ENCODE data around the gene CELF5. TPM values are rescaled to one million over a fixed set of nuclear protein-coding genes. Genes with fewer than 3 reads are reported as not detected.
"Not testable (repeated sequence)": the region's sequence is repeated elsewhere in the genome, so short reads cannot be mapped to it uniquely, and the experiment has no call there.

CELF5 gene
- polyA plus RNA-seq, 1 donor from 2014 or later: not detected

DNA sequence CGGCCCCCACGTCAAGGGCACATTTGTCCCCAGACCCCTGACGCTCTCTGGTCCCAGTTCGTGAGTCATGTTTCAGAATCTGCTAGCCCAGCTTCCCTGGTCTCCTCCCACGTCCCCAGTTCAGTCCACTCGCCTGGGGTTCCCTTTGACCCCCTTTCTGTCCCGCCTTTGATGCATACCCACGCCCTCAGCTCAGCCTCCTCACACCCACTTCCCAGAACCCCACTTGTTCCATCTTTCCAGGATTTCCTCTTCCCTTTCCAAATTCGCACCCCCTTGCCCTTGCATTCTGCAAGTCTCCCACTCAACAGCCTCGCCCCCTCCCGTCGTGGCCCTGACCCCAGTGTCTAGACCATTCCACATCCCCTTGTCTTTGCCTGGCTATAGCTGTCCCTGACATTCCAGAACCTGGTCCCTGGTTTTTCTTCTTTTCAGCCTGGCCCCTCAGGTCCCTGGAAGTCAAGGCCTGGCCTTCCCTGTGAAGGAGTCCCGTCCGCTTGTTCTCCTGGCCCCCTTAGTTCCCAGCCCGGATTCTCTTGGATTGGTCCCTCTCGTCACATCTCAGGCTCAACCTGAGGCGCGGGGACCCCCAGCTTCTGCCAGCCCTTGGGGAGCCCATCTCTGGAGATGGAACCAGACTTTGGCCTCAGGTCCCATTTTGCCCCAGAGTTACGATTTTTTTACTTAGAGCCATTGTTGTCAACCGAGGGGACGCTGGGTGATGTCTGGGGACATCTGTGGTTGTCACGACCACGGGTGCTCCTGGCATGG is 37.4 kb upstream of the CELF5 start:
- Mint-ChIP-seq H3K9me3 (no peaks in the 10 kb centered on the region), H3K36me3 (no peaks in the 10 kb centered on the region), H3K27ac (peak overlapping the region in 1 of 3 donors; percentile 70), H3K4me3 (peak overlapping the region; percentile 83 to 94 (median 86)), H3K27me3 (no peaks in the 10 kb centered on the region), H3K4me1 (peaks cover 14 to 40% (median 25%) of the 10 kb centered on the region in 3 donors)

GRCh38 chr19:3187662-3188511 is 36.6 kb upstream of the CELF5 start:
- no peaks in the 10 kb centered on the region for H3K27me3 Mint-ChIP-seq
- H3K27ac Mint-ChIP-seq: peak overlapping the region in 1 of 3 donors; percentile 62

DNA sequence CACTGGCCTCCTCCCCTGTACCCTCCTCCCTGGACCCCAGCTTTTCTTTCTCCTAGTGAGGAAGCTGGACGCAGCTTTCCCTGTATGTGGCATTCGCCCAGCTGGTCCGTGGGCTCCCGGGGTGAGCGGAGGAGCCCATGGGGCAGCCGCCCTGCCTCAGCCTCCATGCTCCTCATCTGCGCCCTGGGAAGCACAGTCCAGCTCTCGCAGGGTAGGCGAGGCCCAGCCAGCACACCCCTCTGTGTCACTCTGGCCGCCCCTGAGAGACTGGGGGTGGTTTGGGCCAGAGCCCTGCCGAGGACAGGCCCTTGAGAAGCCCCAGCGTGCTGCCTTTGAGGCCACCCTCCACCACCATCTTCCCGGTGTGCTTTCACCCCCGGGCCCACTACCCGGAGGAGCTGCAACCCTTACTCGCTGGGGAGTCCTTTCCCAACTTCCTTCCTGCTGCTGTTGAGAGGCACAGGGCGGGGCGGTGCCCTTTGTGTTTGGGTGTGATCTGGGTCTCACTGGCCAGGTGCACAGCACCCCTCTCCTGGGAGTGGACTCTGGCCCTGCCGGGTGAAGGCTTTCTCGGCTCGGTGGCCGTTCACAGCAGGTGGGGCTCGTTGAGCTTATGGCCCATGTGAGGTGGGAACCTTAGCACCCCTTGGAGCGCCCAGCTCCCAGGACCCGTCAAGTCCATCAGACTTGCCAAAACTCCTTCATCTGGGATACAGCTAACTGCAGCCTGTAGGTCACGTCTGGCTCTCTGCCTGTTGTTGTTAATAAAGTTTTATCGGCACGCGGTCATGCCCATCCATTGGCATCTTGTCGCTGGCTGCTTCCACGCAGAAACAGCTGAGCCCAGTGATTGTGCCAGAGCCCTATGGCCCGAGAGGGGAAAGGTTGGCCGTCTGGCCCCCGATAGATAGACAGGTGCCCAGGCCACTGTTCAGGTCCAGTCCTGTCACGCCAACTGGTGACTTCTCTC is 35.5 kb upstream of the CELF5 start:
- Mint-ChIP-seq H3K4me1 (peaks cover 12 to 32% (median 21%) of the 10 kb centered on the region in 3 donors), H3K36me3 (no peaks in the 10 kb centered on the region), H3K4me3 (peak overlapping the region; percentile 30 to 88 (median 78)), H3K27ac (peak overlapping the region in 1 of 3 donors; percentile 62), H3K9me3 (no peaks in the 10 kb centered on the region), H3K27me3 (no peaks in the 10 kb centered on the region)

More at GRCh38 chr19:3187662-3188511, 36.6 kb upstream of the CELF5 start:
- no peaks in the 10 kb centered on the region for H3K36me3 Mint-ChIP-seq
- peak overlapping the region; percentile 68 to 88 (median 82) for H3K4me3 Mint-ChIP-seq
- H3K9me3 Mint-ChIP-seq: no peaks in the 10 kb centered on the region
- H3K4me1 Mint-ChIP-seq: peaks cover 14 to 37% (median 23%) of the 10 kb centered on the region in 3 donors

DNA sequence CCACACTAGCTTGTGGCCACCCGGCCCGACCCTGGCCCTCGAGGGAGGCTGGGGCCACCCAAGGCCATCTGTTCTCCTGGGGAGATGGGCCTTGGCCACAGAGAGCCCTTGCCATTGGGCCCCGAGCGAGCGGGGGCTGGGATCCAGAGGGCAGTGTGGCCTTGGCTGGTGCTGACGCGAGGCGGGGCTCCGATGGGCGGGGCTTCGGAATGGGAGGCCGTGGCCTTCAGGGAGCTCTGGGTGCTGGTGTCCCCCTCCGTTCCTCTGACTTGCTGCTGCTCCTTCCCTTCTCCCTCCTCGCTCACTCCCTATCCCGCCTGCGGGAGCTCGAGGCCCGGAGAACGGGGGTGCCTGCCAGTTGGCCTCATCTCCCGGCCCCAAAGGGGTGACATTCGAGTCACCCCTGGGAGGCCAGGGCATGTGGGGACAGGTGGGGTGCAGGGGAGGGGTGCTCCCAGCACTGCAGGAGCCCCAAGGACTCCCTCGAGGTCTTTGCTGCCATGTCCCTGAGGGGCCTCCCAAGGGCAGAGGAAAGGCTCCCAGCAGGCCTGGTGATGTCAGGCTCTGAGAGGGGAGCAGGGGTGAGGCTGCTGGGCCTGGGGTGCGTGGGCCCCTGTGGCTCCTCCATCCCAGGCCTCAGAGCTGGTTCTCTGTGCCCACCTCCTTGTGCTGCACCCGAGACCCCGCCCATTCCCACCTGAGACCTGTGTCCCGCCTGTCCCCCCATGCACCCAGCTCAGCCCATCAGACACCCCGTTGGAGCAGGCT is 34.6 kb upstream of the CELF5 start:
- Mint-ChIP-seq H3K36me3 (peaks cover 4% of the 10 kb centered on the region), H3K27me3 (no peaks in the 10 kb centered on the region), H3K4me3 (no peak overlapping the region), H3K4me1 (peaks cover 7 to 22% (median 14%) of the 10 kb centered on the region in 3 donors), H3K9me3 (no peaks in the 10 kb centered on the region), H3K27ac (no peak overlapping the region)

DNA sequence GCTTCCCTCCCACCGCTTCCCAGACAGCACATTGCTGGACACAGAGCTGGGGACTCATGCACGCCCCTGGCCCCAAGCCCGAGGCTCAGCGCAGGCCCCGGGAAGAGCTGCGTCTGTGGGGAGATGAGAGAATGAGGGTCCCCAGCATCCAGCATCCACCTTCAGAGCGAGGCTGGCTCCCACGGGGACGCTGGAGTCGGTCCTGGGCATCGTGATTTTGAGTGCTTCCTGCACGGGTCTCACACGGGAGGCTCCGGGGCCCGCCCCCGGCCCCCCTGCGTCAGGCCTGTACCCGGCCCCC is 34.0 kb upstream of the CELF5 start:
- no peak overlapping the region for H3K4me3 Mint-ChIP-seq
- peaks cover 3 to 18% (median 10%) of the 10 kb centered on the region in 3 donors for H3K4me1 Mint-ChIP-seq
- no peaks in the 10 kb centered on the region for H3K9me3 Mint-ChIP-seq
- H3K36me3 Mint-ChIP-seq: peaks cover 4% of the 10 kb centered on the region
- H3K27me3 Mint-ChIP-seq: no peaks in the 10 kb centered on the region
- no peak overlapping the region for H3K27ac Mint-ChIP-seq

DNA sequence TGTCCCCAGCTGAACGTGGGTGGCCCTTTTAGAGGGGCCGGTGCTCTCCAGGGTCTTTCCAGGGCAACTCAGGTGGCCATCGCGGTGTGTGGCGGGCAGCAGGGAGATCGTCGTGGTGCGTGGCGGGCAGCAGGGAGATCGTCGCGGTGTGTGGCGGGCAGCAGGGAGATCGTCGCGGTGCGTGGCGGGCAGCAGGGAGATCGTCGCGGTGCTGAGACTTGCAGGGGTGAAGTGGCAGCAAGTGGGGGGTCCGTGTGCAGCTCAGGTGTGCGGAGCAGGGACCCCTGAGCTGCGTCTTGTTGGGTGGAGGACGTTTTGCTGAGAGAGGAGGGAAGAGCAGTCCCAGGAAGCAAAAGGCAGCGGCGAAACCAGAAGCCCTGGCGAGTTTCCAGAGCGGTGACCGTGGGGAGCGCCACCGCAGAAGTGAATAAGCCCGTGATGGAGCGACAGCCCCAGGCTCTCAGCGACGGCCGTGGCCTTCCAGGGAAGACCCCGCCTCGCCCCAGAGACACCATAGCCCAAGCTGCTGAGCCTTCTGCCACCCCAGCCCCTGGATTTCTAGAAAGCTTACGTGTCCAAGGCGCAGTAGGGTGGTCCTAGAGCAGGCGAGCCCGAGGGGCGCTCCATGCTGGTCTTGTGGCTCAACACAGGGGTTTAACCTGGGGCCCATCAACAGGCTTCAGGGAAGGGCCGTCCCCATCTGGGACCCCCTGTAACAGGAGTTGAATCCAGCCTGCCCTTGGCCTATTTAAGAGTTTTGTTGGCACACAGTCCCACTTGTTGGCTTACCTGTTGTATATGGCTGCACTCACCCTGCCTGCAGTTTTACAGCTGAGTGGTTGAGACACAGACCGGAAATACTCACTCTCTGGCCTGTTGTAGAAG is 33.3 kb upstream of the CELF5 start:
- peaks cover 4% of the 10 kb centered on the region for H3K36me3 Mint-ChIP-seq
- H3K9me3 Mint-ChIP-seq: no peaks in the 10 kb centered on the region
- H3K27ac Mint-ChIP-seq: peak overlapping the region in 2 of 3 donors; percentile 27 to 39
- H3K4me1 Mint-ChIP-seq: peaks cover 0 to 17% (median 9%) of the 10 kb centered on the region in 3 donors
- no peaks in the 10 kb centered on the region for H3K27me3 Mint-ChIP-seq
- H3K4me3 Mint-ChIP-seq: peak overlapping the region in 1 of 4 donors; percentile 68

- not testable (repeated sequence) for H3K4me3 Mint-ChIP-seq, H3K9me3 Mint-ChIP-seq, H3K27me3 Mint-ChIP-seq, H3K36me3 Mint-ChIP-seq
- H3K4me1 Mint-ChIP-seq: peaks cover 0 to 15% (median 7%) of the 10 kb centered on the region in 3 donors
- H3K27ac Mint-ChIP-seq: peak overlapping the region in 1 of 3 donors; percentile 39
Observed at GRCh38 chr19:3191806-3192104, 32.7 kb upstream of the CELF5 start.

GRCh38 chr19:3192228-3192635 is 32.2 kb upstream of the CELF5 start:
- H3K27ac Mint-ChIP-seq: no peak overlapping the region
- no peaks in the 10 kb centered on the region for H3K27me3 Mint-ChIP-seq
- H3K4me3 Mint-ChIP-seq: no peak overlapping the region
- peaks cover 0 to 10% (median 4%) of the 10 kb centered on the region in 3 donors for H3K4me1 Mint-ChIP-seq
- peaks cover 4% of the 10 kb centered on the region for H3K36me3 Mint-ChIP-seq
- H3K9me3 Mint-ChIP-seq: no peaks in the 10 kb centered on the region

- peaks cover 4% of the 10 kb centered on the region for H3K36me3 Mint-ChIP-seq
- no peaks in the 10 kb centered on the region for H3K27me3 Mint-ChIP-seq
- no peaks in the 10 kb centered on the region for H3K9me3 Mint-ChIP-seq
- no peak overlapping the region for H3K27ac Mint-ChIP-seq
- H3K4me3 Mint-ChIP-seq: no peak overlapping the region
- H3K4me1 Mint-ChIP-seq: peaks cover 0 to 7% (median 4%) of the 10 kb centered on the region in 3 donors
Observed at GRCh38 chr19:3192684-3193083, 31.8 kb upstream of the CELF5 start.

GRCh38 chr19:3193256-3194105 is 31.0 kb upstream of the CELF5 start:
- H3K27ac Mint-ChIP-seq: peak overlapping the region in 1 of 3 donors; percentile 21
- peaks cover 0 to 5% (median 4%) of the 10 kb centered on the region in 3 donors for H3K4me1 Mint-ChIP-seq
- H3K27me3 Mint-ChIP-seq: no peaks in the 10 kb centered on the region
- peak overlapping the region in 1 of 4 donors; percentile 30 for H3K4me3 Mint-ChIP-seq
- H3K9me3 Mint-ChIP-seq: no peaks in the 10 kb centered on the region
- peaks cover 4% of the 10 kb centered on the region for H3K36me3 Mint-ChIP-seq

DNA sequence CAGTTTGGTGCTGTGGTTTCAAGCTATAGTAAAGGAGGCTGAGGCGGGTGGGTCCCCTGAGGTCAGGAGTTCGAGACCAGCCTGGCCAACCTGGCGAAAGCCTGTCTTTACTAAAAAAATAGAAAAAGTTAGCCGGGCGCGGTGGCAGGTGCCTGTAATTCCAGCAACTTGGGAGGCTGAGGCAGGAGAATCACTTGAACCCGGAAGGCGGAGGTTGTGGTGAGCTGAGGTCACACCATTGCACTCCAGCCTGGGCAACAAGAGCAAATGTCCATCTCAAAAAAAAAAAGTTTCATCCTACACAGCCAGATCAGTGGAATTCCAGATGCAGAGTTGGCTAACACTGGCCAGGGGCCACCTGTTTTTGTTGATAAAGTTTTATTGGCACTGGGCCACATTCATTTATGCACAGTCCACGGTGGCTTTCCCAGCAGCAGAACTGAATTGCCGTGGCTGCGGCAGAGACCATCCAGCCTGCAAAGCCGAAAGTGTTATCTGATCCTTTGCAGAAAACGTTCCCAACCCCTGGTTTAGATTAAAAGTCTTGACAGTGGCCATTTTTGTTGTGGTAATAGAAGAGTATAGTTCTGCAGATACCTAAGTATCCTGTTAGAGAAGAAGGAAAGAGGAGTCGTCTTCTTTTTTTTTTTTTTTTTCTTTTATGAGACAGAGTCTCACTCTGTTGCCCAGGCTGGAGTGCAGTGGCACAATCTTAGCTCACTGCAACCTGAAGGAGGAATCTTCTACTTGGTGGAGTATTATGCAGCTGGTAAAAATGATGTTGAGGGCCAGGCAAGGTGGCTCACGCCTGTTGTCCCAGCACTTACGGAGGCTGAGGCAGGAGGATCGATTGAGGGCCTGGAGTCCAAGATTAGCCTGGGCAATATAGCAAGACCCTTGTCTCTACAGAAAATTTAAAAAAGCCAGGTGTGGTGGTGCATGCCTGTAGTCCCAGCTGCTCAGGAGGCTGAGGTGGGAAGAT is 30.1 kb upstream of the CELF5 start:
- Mint-ChIP-seq H3K4me3 (peak overlapping the region in 1 of 4 donors; percentile 30), H3K36me3 (peaks cover 4% of the 10 kb centered on the region), H3K27ac (peak overlapping the region in 1 of 3 donors; percentile 21), H3K27me3 (no peaks in the 10 kb centered on the region), H3K9me3 (no peaks in the 10 kb centered on the region), H3K4me1 (peaks cover 0 to 4% (median 3%) of the 10 kb centered on the region in 3 donors)
